ENCODE measurements around the gene TRIM2.

TRIM2 gene

GRCh38 chr4:153385784-153386183 lies 181.5 kb downstream of the TRIM2 start:
- TF ChIP-seq CTCF (IDR thresholded peaks at IDR 0.05; ENCODE audit: low read depth, low read length) = no peak
- in situ Hi-C loops (cut with HindIII; ENCODE audit: low sequenced_read_pairs) = no loop called here
- H3K4me3 ChIP-seq (ENCODE audit: low read depth, low read length) = no peak overlapping the region
- DNase-seq (ENCODE audit: low read depth, low spot score) = no peak

- no peak for DNase-seq (ENCODE audit: low read depth, low spot score)
- in situ Hi-C loops (cut with HindIII; ENCODE audit: low sequenced_read_pairs) = no loop called here
Observed at GRCh38 chr4:153387981-153388380, 183.7 kb downstream of the TRIM2 start.

More at GRCh38 chr4:153387981-153388380, 183.7 kb downstream of the TRIM2 start:
- H3K4me3 ChIP-seq (ENCODE audit: low read depth, low read length) = no peak overlapping the region
- TF ChIP-seq CTCF (IDR thresholded peaks at IDR 0.05; ENCODE audit: low read depth, low read length) = no peak
